ENCODE data around the gene TTYH2.

DNA sequence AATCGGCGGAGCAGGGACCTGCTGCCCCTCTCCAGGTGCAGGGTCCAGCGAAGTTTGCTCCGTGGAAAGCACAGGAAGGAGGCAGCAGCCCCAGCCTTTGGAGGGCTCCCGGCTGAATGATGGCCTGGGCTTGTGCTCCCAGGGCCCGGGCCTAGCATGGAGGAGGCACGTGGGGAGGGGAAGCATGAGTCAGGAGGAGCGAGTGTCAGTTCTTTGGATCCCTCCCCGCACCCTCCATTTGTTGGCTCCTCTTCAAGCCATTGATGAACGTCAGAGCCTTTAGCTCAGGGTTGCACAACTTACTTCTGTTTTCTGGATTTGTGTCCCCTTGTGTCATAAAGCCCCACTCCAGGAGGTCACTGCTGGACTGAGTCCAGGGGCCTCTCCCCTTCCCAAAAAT lies 25.8 kb downstream of the TTYH2 start:
- TF ChIP-seq, protein P1, sequence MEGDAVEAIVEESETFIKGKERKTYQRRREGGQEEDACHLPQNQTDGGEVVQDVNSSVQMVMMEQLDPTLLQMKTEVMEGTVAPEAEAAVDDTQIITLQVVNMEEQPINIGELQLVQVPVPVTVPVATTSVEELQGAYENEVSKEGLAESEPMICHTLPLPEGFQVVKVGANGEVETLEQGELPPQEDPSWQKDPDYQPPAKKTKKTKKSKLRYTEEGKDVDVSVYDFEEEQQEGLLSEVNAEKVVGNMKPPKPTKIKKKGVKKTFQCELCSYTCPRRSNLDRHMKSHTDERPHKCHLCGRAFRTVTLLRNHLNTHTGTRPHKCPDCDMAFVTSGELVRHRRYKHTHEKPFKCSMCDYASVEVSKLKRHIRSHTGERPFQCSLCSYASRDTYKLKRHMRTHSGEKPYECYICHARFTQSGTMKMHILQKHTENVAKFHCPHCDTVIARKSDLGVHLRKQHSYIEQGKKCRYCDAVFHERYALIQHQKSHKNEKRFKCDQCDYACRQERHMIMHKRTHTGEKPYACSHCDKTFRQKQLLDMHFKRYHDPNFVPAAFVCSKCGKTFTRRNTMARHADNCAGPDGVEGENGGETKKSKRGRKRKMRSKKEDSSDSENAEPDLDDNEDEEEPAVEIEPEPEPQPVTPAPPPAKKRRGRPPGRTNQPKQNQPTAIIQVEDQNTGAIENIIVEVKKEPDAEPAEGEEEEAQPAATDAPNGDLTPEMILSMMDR (IDR thresholded peaks at IDR 0.05) = no peak
- TF ChIP-seq EP300 (IDR thresholded peaks at IDR 0.05) = peak in 1 of 2 donors; percentile 35

Measured in tibial nerve (tissue), 4 donors.